ENCODE data around the gene CERS6.
A peak's percentile ranks its signal among the peaks of the same experiment; 100 is the strongest.

Gene CERS6

GRCh38 chr2:168694866-168695265 is 238.8 kb downstream of the CERS6 start:
- H3K4me3 ChIP-seq (replicated peaks; ENCODE audit: low read depth, low read length) = no peak overlapping the region
- DNase-seq (ENCODE audit: low read depth) = no peak
- no peak for TF ChIP-seq CTCF (IDR thresholded peaks at IDR 0.05; ENCODE audit: low read length, missing control alignments)

GRCh38 chr2:168697668-168698121 is 241.6 kb downstream of the CERS6 start:
- no peak for DNase-seq (ENCODE audit: low read depth)
- no peak overlapping the region for H3K4me3 ChIP-seq (replicated peaks; ENCODE audit: low read depth, low read length)
- TF ChIP-seq CTCF (IDR thresholded peaks at IDR 0.05; ENCODE audit: low read length, missing control alignments) = no peak

- TF ChIP-seq CTCF (IDR thresholded peaks at IDR 0.05; ENCODE audit: low read length, missing control alignments) = no peak
- DNase-seq (ENCODE audit: low read depth) = no peak
- H3K4me3 ChIP-seq (replicated peaks; ENCODE audit: low read depth, low read length) = no peak overlapping the region
Measured at GRCh38 chr2:168698969-168699368, 242.9 kb downstream of the CERS6 start.

DNA sequence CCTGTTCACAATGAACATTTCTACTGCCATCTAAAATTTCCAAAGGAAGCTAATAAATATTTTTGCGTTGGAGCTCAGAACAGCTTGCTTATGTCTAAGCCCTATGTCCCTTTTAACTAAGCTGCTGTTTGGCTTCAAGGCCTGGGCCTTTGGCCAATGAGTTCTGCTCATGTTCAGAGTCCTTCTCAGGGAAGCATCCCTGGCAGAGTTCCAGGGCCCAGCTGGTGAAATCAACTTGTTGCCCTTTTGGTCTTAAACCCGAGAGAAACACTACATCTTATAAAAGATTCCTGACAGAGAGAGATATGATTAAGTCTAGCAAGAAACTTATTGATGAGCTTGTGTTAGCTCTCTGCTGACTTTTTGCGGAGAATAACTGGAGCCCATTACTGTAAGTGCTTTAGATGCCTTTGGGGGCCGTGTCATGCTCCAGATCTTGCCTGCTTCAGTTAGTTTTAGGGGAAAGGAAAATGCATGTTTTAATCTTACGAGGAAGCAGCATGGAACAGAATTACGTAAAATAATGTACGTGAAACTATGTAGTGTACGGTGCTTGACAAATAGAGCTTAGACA is 243.9 kb downstream of the CERS6 start:
- DNase-seq (ENCODE audit: low read depth) = peak; percentile 91
- no peak overlapping the region for H3K4me3 ChIP-seq (replicated peaks; ENCODE audit: low read depth, low read length)
- TF ChIP-seq CTCF (IDR thresholded peaks at IDR 0.05; ENCODE audit: low read length, missing control alignments) = no peak

GRCh38 chr2:168700615-168701245 is 244.7 kb downstream of the CERS6 start:
- TF ChIP-seq CTCF (IDR thresholded peaks at IDR 0.05; ENCODE audit: low read length, missing control alignments) = no peak
- no peak overlapping the region for H3K4me3 ChIP-seq (replicated peaks; ENCODE audit: low read depth, low read length)
- DNase-seq (ENCODE audit: low read depth) = peak; percentile 39

DNA sequence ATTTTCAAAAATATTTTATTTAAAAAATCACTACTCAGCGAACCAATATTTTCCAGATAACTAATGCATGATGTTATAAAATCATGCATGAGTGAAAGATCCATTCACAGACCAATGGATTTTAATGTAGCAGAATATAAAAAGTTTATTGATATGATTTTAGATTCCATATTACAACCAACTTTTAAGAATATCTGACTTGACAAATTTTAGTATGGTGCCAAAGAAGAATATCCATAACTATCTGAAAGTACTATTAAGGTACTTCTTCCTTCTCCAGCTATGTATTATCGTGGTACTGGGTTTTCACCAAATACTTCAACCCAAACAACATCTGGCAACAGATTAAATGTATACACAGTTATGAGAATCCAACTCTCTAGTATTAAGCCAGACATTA is 246.5 kb downstream of the CERS6 start:
- H3K4me3 ChIP-seq (replicated peaks; ENCODE audit: low read depth, low read length) = no peak overlapping the region
- DNase-seq (ENCODE audit: low read depth) = no peak
- no peak for TF ChIP-seq CTCF (IDR thresholded peaks at IDR 0.05; ENCODE audit: low read length, missing control alignments)

- DNase-seq (ENCODE audit: low read depth) = no peak
- H3K4me3 ChIP-seq (replicated peaks; ENCODE audit: low read depth, low read length) = no peak overlapping the region
- TF ChIP-seq CTCF (IDR thresholded peaks at IDR 0.05; ENCODE audit: low read length, missing control alignments) = no peak
Measured at GRCh38 chr2:168703926-168704325, 247.9 kb downstream of the CERS6 start.
